Activated CD4-positive, alpha-beta T cell treated with anti-CD3 and anti-CD28 coated beads, Interleukin-2, amount 50 U/mL, for 16 hours (primary cell): Measurements from ENCODE around the gene CD93.

Experiments
- DNase-seq: peaks from one replicate; pipeline ENCODE4 v3.0.0-alpha.2; 2020

The CD93 gene

GRCh38 chr20:23099791-23100719 is 13.9 kb upstream of the CD93 start:
- DNase-seq = no peak

DNA sequence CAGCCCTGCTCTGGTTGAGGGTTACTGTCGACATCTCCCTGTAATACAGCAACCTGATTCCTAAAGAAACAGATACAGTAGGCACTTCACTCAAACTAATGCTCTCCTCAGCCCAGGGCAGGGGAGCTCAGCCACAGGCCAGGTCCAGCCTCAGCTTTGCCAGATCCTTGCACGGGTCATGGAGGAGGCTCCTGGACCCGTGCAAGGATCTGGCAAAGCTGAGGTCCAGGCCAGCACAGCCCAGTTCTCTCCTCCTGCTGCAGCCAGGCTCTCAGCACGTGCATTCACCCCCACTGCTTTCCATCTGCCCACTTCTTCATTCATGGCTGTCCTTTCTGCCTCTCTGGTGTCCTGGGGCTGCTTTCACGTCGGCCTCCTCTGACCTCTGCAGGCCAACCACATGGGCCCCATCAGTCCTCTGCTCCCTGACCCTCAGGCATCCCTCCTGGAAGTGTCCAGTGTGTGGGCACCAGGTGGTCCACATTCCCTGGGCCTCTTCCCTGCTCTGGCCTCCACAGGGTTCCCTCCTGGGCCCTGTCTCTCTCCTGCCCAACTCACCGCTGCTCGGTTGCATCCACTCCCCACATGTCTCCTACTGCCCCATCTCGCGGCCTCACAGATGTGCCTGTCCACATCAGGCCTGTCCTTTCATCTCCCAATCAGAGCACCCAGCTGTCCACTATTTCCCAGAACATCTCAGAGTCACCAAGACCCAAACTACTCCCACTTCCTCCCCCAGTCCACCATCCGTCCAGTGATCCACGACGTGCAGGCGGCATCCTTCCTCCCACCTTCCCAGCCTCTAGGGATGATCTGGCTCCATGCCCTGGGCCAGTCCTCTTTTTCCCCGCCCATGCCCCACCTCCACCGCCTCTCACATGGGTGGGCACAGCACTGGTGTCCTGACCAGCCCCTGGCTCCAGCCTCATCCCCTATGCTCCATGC is 11.8 kb upstream of the CD93 start:
- DNase-seq = no peak

- DNase-seq = no peak
Measured at GRCh38 chr20:23096986-23097520, 10.9 kb upstream of the CD93 start.

GRCh38 chr20:23096097-23096496 is 10.0 kb upstream of the CD93 start:
- DNase-seq = no peak

DNA sequence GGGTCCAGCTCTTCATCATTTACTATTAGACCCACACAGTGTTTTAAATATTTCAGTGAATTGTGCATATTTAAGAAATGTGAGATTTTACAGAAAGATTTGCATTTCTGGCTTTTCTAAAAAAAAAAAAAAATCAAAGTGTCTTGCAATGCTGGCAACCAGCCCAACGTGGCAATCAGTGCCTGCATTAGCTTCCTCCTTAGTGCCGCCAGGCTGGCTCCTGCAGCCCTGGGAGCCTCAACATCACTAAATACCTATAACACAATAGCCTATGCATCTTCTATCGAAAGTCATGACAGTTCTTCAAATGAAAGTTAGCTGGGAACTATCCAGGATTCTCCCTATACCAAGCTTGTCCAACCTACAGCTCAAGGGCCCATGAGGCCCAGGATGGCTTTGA is 9.4 kb upstream of the CD93 start:
- no peak for DNase-seq

DNA sequence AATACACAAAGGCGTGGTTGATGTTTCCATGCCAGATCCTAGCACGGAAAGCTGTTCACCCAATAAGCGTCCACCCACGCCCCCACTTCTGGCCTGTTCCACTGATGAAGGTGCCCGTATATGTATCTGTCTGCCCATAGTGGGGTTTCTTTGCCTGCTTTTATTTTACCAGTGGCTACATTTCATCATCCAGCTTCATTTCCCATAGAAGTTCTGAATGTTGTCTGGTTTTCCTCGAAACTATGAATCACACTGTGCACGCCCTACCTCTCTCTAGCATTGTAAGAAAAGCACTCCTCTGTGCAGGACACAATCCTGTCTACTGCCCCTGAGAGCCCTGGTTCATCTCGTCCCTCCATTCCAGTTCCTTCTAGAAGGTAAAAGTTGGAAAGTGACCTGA is 8.8 kb upstream of the CD93 start:
- no peak for DNase-seq

GRCh38 chr20:23094213-23094896 is 8.2 kb upstream of the CD93 start:
- DNase-seq = peak; percentile 58

DNA sequence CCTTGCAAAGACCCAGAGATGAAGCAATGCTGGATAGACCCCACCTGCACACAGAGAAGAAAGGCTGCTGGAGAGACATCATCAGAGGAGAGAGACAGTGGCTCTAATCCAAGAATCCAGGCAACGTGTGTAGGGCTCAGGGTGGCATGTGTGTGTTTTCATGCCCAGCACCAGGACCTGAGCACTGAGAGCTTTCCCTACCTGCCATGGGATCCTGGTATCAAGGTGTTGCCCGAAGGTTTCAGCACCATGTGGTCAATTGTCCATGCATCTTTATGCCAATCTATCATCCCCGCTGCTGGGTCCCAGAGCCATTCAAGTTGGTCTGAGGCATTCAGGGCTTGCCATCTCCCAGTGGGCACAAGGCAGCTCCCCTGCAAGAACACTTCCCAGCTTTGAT is 7.5 kb upstream of the CD93 start:
- DNase-seq = no peak

DNA sequence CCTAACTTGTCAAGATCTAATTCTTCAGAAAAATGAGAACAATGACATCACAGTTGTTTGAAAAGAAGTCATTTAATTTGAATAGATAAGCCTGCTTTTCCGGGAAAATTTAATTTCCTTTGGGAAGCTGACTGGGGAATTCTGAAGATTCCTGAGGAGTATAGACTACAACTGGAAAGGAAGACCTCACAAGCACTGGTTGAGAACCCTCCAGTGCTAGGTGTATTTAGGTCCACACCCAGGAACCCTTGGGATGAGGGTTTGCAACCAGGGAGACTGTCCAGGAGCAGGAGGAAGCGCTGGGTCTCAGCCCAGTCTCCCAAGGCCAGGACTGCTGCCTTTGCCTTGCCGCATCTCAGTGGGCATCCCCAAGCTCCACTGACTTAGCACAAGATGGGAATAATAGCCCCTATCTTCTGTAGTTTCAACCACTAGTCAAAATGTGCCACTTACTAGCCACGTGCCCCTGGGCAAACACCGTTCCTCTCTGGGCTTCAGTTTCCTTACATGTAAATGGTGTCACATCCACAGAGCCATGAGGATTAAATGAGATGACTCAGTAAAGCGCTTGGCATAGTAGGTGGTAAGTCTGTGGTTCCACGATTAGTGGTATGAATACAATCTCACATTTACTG is 6.9 kb upstream of the CD93 start:
- peak; percentile 27 for DNase-seq

DNA sequence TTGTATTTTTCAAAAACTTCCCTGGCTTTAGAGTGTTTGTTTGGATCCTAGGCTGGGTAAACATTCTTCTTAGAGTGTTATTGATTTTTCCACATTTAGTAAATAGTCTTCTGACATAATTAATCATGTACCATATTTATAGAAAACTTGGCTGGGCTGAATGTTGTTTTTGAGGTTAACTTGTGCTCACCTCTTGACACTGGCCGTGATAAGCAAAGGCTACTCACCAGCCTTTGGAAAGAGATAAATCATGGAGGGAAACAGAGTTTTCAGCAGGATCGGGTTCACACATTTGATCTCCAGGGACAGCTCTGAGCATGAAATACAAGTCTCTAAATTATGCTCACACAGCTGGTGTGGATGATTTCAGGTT is 6.2 kb upstream of the CD93 start:
- no peak for DNase-seq

DNA sequence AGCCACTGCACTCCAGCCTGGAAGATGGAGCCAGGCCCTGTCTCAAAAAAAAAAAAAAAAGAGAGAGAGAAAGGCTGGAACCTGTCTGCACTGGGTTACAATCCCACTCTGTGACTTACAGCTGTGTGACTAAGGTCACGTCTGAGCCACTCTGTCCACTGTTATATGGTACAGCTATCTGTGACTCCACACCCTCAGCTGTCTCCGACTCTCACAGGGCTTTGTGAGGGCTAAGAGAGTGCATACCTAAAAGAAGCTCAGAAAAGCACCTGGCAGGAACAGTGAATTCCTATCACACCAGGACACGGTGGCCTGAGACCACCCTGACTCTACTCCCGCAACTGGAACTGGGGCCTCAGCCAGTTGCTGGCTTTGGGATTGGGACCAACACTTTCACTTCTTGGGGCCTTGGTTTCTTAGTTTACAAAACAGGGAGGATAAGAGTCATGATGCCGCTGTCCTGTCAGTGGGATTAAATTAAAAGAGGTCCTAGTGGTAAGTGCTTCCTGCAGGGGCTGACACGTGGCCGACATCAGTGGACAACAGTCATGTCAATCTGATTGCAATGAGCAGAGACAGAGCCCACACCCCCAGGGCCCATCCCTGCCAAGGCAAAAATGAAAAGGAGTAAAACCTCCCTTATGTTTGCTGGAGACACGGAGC is 5.7 kb upstream of the CD93 start:
- DNase-seq = no peak

- DNase-seq = no peak
Measured at GRCh38 chr20:23090878-23091277, 4.8 kb upstream of the CD93 start.

- DNase-seq = no peak
Measured at GRCh38 chr20:23090147-23090546, 4.0 kb upstream of the CD93 start.

DNA sequence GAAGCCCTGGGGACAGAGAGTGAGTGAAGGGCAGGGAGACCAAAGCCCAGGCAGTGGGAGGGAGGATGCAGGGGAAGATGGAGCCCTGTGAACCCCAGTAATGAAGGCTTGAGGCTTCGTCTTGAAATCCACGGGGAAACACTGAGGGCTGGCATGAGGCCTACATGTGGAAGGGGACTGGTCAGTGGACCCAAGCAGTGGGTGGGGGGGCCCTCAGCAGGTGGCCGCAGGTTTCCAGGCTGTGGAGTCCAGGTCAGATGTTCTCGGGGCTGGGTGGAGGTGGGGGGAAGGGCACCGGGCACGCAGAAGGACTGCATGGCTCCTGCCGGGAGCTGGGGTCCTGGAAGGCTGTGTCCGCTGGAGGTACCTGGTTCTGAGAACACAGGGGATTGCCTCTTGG is 2.7 kb upstream of the CD93 start:
- no peak for DNase-seq

DNA sequence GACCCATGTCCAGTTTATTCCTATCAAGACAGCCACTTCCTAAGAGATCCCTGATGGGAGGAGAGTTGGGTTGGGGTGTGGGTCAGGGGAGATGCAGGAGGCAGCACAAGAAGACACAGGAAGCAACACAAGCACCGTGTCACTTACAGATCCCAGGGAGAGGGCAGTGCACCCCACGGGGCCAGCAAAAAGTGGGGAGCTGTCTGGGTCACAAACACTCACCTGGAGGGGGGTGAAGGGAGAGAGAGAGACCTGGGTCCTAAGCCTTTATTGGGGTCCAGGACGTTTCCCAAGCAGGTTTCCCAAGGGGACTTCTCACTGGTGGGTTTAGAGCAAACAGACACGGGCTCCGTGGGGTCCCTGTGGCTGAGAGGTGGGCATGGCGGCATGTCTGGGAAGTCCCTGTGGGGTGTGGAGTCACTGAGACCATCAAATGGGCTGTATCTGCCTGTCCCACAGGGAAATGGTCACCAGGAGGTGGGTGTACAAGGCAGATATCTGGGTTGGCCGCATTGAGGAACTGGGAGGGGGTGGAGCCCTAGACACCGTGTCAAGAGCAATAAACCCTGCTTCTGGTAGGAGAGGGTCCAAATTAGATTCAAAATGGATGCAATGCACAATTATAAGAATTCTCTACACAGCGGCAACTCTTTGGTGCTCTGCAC is 1.6 kb upstream of the CD93 start:
- DNase-seq = no peak

DNA sequence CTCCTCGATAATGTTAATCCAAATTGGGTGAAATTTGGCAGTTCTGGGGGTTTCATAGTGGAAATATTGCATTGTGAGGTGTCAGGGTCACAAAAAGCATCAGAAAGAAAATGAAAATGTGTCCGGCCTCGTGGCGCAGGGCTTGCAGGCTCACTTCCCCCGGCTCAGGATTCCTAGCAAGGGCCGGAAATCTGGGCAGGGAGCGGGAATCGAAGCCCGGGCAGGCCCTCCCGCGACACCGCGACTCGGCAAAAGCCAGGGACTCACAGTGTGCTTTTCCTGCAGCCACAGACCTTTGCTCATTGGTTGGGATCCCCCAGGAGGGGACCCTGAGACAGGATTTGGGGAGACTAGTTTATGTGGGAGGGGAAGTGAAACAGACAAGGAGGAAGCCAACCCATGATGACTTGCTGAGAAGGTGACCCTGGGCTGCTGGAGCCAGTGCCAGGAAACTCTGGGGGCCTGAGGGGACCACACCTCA is 847 bp upstream of the CD93 start:
- DNase-seq = no peak

- no peak for DNase-seq
Measured at GRCh38 chr20:23085436-23086055, 578 bp downstream of the CD93 start.

- DNase-seq = no peak
Measured at GRCh38 chr20:23084845-23085365, 1.2 kb downstream of the CD93 start.

DNA sequence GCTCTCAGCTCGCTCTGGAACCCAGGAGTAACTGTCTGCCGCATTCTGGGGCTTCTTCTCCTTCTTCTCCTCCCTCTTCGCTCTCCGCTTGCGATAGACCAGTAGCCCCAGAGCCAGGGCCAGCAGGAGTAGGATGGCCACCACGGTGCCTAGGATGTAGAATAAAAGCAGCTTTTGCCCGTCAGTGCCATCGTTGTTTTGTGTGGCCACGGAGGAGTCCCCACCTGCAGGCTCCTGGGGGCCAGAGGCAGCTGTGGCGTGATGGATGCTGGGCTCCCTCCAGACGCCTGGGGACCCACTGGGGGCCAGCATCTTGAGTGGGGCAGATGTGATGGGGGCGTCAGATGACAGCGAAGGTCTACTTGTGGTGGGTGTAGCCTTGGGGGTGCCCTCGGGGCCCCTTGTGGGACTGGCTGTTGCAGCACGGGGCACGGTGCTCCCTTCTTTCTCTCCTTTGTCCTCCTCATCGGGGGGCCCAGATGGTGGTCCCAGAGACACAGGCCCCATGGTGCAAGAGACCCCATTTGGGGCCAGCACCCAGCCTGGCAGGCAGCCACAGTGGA is 1.8 kb downstream of the CD93 start:
- DNase-seq = no peak
